ENCODE results near the gene MYO1G.

Gene MYO1G

DNA sequence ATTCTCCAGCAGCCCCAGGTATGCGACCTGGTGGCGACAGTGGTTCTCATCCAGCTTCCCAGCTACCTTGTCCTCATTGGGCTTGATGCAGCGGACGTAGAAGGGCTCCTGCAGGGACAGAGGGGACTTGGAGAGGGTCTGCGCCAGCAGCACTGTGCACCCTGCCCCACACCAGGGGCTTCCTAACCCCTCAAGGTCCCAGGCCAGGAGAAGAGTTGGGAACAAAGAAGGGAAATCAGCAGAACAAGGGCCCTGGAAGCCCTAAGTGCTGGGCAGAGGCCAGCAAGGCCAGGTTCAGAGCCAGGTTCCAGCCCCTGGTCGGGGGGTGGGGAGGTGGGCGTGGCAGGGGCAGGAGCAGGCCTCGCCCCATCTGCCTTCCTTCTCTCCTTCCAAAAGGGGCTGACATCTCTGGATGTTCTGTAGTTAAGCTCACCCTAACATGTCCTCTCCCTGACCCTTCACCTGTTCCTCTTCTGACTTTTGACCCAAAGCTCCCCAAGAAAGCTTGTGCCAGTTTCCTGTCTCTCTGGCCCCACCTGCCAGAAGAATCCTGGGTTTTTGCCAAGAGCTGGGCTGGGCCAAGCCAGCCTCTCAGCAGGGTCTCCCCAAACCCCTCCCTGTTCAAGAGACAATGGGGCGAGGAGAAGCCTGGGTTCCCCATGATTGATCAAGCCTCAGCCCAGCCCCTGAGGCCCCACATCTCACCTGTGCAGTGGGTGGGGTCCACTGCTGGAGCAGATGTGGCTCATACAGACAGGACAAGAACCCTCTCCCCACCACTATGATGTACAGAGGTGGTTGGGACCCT is 11.9 kb downstream of the MYO1G start:
- DNase-seq (ENCODE audit: low spot score), result no peak

DNA sequence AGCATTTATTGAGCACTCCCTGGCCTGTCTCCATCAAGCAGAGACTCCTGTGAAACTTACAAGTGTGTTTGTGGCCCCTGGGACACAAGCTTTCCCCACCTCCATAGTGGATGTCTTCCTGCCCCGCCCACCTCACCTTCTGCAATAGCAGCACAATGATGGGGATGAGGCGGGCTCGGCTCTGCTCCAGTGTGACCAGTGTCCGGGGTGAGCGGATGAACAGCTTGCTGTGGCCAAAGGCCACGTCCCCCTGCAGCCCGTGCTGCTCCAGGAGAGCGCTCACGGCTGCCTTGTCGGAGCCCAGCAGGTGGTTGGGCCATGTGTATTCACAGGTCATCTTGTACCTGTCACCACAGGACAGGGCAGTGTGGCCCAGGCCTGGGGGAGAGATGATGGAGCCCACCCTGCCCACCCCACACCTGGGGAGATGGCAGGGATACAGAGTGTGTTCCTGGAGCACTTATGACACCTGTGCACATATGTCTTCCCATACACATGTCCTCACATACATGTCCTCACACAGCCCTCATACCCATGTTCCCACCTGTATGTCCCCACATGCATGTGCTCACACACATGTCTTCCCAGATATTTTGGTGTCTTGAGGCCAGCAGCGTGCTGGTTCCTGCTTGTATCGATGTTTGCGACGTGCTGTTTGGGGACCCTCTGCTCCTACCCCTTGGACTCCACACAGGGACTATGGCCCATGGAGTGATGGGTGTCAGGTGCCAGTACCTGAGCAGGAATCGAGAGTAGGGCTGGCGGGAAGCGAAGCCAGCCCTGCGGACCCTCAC is 12.7 kb downstream of the MYO1G start:
- no peak for DNase-seq (ENCODE audit: low spot score)

DNA sequence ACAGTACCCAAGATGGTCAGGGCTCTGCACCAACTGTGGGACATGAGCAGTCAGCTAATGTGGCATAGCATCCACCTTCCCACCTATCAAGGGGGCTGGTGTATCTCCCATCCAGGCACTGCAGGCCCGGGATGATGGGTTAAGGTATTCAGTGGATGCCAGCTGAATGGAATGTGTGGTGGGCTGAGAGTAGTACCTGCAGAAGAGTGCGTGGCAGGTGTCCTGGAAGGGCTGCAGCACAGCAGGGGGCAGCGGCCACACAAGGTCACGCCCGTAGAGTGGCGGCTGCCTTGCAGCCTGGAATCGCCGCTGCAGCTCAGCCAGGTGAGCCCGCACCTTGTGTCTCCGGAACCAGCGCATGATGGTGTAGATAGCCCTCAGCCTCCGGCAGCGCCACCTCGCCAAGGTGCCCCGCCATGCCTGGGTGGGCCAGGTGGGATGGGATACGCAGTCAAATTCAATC is 13.3 kb downstream of the MYO1G start:
- DNase-seq (ENCODE audit: low spot score), result no peak

DNA sequence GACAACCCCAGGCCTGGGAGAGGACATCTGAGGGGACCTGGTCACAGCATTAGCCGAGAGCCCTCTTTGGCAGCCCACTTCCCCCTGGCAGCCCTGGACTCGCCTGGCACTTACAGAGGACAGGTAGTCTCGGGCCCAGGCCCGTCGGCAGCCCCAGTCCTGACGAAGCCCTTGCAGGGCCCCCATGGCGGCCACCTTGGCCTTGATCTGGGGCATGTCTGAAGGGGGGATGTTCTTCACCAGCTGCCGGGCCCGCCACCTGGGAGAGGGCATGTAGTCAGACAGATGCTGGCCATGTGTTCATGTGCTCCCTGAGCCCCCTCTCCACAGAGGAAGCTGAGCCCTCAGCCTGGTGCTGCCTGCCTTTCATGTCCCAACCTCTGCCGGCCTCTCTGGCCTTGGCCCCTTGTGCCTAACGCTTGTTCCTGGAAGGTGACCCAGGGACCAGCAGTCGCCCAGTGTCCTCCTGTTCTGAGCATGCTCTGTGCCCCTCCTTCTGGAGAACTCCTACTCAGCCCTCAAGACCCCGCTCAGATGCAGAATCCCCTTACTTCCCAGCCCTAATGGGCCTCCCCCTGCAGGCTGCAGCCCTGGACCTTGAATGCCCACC is 13.9 kb downstream of the MYO1G start:
- DNase-seq (ENCODE audit: low spot score), result no peak

DNA sequence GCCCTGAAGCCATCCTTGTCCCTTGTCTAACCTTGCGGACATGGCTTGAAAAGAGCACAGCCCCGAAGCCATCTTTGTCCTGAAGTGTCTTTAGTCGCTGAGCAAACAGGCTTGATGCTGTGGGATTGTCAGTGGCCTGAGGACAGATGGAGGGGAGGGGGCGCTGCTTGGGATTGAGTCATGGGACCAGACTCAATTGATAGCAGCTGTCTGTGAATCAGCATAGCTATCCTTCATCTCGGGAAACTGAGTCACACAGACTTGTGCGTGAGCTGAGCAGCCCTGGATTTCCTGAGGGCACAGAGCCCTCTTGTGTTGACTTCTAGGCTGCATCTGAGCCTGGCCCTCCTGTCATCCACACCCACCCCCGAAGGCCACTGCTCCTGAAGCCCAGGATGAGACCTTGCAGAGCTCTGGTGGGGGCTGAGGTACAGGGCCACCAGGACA is 14.4 kb downstream of the MYO1G start:
- DNase-seq (ENCODE audit: low spot score), result no peak

GRCh38 chr7:44963364-44964290 is 15.2 kb downstream of the MYO1G start:
- DNase-seq (ENCODE audit: low spot score), result no peak

GRCh38 chr7:44962483-44963251 is 16.1 kb downstream of the MYO1G start:
- no peak for DNase-seq (ENCODE audit: low spot score)

DNA sequence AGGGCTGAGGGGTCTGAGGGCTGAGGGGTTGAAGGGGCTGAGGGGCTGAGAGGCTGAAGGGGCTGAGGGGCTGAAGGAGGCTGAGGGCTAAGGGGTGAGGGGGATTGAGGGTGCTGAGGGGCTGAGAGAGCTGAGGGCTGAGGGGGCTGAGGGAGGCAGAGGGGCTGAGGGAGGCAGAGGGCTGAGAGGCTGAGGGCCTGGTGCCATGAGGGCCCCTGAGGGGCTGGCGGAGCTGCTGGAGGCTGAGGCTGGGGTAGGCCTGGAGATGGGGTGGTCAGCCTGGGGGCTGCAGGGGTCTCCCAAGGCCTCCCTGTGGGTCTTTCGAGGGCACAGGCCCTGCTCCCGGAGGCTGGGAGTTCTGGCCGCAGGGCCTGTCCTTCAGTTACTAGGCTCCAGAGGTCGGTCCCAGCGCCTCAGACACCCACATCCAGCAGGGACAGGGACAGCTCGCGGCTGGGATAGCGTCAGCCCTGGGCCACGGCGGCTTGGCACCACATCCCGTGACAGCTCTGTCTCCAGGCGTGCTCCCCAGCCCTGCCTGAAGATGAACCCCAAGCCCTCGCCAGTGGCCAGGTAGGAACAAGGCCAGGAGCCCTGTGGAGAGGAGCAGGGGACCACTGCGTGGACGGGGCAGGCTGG is 16.9 kb downstream of the MYO1G start:
- no peak for DNase-seq (ENCODE audit: low spot score)

- no peak for DNase-seq (ENCODE audit: low spot score)
Measured at GRCh38 chr7:44960011-44960580, 18.7 kb downstream of the MYO1G start.

DNA sequence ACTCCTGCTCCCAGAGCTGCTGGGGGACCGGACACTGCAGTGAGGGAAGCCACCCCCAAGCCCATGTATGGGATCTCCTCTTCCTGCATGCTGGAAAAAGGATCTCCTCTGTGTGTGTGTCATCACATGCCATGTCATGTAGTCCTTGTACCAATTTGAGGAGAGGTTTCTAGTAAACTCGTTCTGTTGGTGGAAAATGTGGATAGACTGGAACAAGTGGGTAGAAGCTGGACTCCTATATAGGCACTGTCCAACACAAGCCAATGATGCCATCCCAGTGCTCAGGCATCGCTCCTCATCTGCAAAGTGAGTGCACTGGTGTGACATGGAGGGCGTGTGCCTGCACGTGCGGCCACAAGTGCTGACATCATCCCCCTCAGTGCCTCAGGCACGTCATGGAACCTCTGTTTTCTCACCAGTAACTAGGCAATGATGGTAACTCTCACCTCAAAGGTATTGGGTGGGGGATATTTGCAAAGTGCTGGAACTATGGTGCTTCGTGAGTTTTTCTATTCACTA is 19.3 kb downstream of the MYO1G start:
- DNase-seq (ENCODE audit: low spot score), result no peak

DNA sequence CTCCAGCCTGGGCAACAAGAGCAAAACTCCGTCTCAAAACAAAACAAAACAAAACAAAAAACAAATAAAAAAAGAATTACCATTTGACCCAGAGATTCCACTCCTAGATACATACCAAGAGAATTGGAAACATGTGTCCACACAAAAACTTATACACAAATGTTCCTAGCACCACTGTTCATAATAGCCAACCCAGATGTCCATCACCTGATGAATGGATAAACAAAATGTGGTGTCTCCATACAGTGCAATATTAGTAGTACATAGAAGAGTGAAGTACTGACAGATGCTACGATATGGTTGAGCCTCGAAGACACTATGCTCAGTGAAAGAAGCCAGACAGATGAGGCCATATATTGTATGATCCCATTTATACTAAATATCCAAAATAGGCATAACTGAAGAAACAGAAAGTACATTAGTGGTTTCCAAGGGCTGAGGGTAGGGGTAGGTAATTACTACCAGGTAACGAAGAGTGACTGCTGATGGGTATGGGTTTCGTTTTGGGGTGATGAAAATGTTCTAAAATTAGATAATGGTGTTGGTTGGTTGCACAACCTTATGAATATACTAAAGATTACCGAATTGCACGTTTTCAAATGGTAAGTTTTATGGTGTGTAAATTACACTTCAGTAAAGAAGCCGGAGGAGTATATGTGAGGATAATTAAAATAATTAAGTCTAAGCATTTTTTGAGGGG is 20.0 kb downstream of the MYO1G start:
- no peak for DNase-seq (ENCODE audit: low spot score)

DNA sequence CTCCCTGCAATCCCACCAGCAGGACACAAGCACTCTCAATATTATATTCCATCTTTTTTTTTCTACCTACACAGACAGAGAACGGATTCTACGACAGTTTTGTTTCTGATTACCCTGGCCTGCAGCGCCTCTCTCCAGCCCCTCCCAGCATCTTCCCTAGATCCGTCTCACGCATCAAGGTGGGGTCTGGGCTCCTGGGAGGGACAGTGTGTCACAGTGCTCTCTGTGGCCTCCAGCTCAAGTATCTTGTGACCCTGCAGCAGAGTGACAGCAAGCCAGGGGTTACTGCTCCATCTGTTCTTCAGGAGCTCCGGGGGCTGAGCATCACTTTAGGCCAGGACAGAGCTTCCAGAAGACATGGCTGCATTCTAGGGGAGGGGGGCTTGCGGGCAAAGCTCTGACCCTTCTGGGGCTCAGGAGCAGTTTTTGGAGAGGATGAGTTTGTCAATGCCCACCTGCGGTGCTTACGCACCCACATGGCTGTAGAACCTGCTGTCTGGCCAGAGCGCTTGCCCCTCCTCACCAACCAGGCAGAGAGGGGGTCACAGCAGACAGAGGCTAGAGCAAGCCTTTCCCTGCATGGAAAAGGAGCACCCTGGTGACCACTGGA is 22.6 kb downstream of the MYO1G start:
- no peak for DNase-seq (ENCODE audit: low spot score)

DNA sequence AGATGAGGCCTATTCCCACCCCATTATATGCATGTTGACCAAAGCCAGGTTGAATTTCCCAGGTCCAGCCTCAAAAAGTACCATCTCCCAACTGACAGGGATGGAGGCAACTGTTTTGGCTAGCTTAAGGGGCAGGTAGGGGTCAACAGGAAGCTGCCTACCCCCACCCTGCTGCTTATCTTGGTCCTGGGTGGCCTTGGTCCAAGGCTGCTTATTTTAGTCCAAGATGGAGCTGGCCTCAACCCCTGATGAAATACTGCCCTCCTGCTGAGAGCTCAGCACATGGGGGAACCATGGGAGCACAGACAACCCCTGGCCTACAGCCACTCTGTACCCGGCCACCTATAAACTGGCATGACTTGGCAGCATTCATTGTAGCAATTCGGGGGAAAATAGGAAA is 23.1 kb downstream of the MYO1G start:
- no peak for DNase-seq (ENCODE audit: low spot score)

- no peak for DNase-seq (ENCODE audit: low spot score)
Measured at GRCh38 chr7:44953156-44953555, 25.7 kb downstream of the MYO1G start.

- DNase-seq (ENCODE audit: low spot score), result no peak
Measured at GRCh38 chr7:44949303-44949702, 29.5 kb downstream of the MYO1G start.

DNA sequence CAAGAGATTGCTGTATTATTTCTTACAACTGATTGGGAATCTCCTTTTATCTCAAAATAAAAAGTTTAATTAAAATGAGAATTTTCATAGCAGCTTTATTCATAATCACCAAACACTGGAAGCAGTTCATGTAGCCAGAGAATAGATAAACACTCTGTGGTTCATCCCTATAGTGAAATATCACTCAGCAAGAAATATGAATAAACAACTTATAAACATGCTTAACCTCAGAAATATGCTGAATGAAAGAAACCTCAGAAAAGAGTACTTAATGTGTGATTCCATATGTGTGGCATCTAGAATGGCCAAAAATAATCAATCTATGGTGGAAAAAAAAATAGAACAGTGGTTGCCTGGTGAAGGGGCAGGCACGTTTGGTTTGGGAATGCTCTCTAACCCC is 33.3 kb downstream of the MYO1G start:
- DNase-seq (ENCODE audit: low spot score), result no peak

DNA sequence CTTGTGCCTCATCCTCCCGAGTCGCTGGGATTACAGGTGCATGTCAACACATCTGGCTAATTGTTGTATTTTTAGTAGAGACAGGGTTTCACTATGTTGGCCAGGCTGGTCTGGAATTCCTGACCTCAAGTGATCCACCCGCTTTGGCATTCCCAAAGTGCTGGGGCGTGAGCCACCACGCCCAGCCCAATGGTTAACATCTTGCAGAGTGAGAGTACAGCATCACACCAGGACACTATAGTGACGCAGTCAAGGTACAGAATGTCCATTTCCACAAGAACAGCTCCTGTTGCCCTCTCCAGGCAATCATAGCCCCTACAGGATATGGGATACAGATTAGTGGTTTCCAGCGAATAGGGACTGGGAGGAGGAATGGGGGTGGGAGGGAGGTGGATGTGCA is 34.0 kb downstream of the MYO1G start:
- no peak for DNase-seq (ENCODE audit: low spot score)

DNA sequence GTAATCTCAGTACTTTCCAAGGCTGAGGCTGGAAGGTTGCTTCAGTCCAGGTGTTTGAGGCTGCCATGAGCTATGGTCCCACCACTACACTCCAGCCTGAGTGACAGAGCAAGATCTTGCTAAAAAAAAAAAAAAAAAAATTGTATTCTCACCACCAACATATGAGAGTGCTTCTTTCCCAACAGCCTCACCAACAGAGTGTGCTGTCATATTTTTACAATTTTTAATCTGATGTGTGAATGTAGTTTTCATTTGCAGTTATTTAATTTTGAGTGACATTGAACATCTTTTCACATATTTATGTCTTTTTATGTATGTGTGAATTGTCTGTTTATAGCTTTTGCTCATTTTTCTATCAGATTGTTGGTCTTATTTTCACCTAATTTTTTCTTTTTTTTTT is 35.2 kb downstream of the MYO1G start:
- DNase-seq (ENCODE audit: low spot score), result no peak

DNA sequence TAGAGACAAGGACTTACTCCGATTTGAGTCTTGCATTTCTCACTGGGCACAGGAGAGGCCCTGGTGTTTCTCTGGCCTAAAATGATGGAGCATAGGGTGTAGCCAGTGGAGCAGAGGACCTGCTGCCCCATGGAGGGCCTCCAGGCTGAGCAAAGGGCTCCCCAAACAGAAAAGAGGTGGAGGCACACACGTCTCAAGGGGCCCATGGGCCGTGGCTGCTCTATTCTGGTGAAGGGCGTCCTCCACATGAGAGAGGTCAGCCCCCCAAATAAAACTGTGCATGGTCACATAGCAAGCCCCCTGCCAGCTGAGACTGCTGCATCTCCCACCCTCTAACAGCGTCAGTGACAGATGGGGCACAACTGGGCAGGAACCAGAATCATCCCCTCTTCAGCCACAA is 41.4 kb downstream of the MYO1G start:
- no peak for DNase-seq (ENCODE audit: low spot score)
